PFSK-1 (cell line): ENCODE data around the gene RASA2.

Source experiments
- FOXP2 ChIP-seq: optimal IDR thresholded peaks from 2 replicates; pipeline ENCODE3; 2011; ENCODE audit warnings: borderline replicate concordance, control low read depth, inconsistent platforms; ENCODE audit not compliant: insufficient read depth; ENCODE audit errors: extremely low read length, extremely low read depth
- POLR2AphosphoS5 ChIP-seq: IDR thresholded peaks from 2 replicates; pipeline ENCODE4 v1.6.1; 2012; ENCODE audit warnings: low read depth, mild to moderate bottlenecking, control low read depth, low read length, moderate library complexity
- REST ChIP-seq, 2 experiments: IDR thresholded peaks; 2 replicates each; pipeline versions ENCODE4 v1.6.1 to v1.8.0; 2011 to 2012; ENCODE audit warnings: low read depth in 2 of 2, low read length in 2 of 2, control low read depth in 1 of 2, inconsistent platforms in 1 of 2, mild to moderate bottlenecking in 1 of 2, moderate library complexity in 1 of 2; ENCODE audit not compliant: insufficient read depth in 1 of 2
- SIN3A ChIP-seq: IDR thresholded peaks from 2 replicates; pipeline ENCODE4 v1.6.1; 2012; ENCODE audit warnings: mild to moderate bottlenecking, low read length, moderate library complexity, borderline replicate concordance; ENCODE audit not compliant: insufficient read depth
- TAF1 ChIP-seq: IDR thresholded peaks from 2 replicates; pipeline ENCODE4 v1.6.1; 2012; ENCODE audit warnings: low read length, control low read depth, borderline replicate concordance; ENCODE audit not compliant: insufficient read depth

Gene RASA2

GRCh38 chr3:141651409-141651808 lies 164.6 kb downstream of the RASA2 start:
- no peak for TF ChIP-seq TAF1
- no peak for TF ChIP-seq FOXP2
- no peak for TF ChIP-seq REST (IDR thresholded peaks at IDR 0.05; ENCODE audit: insufficient read depth in 1 of 2, low read depth in 2 of 2, low read length in 2 of 2)
- no peak for TF ChIP-seq SIN3A
- TF ChIP-seq POLR2AphosphoS5 = no peak

- TF ChIP-seq POLR2AphosphoS5 = no peak
- TF ChIP-seq SIN3A = no peak
- no peak for TF ChIP-seq FOXP2
- TF ChIP-seq TAF1 = no peak
- TF ChIP-seq REST (IDR thresholded peaks at IDR 0.05; ENCODE audit: insufficient read depth in 1 of 2, low read depth in 2 of 2, low read length in 2 of 2) = no peak
Observed at GRCh38 chr3:141652349-141652748, 165.5 kb downstream of the RASA2 start.

GRCh38 chr3:141653847-141654246 lies 167.0 kb downstream of the RASA2 start:
- TF ChIP-seq POLR2AphosphoS5 = no peak
- no peak for TF ChIP-seq SIN3A
- TF ChIP-seq TAF1 = no peak
- TF ChIP-seq FOXP2 = no peak
- TF ChIP-seq REST (IDR thresholded peaks at IDR 0.05; ENCODE audit: insufficient read depth in 1 of 2, low read depth in 2 of 2, low read length in 2 of 2) = no peak

- TF ChIP-seq POLR2AphosphoS5 (no peak), SIN3A (no peak), REST (IDR thresholded peaks at IDR 0.05; ENCODE audit: insufficient read depth in 1 of 2, low read depth in 2 of 2, low read length in 2 of 2) (no peak), TAF1 (no peak), FOXP2 (no peak)
Observed at GRCh38 chr3:141655801-141656200, 169.0 kb downstream of the RASA2 start.

GRCh38 chr3:141656771-141657170 lies 169.9 kb downstream of the RASA2 start:
- TF ChIP-seq FOXP2 (no peak), POLR2AphosphoS5 (no peak), SIN3A (no peak), TAF1 (no peak), REST (IDR thresholded peaks at IDR 0.05; ENCODE audit: insufficient read depth in 1 of 2, low read depth in 2 of 2, low read length in 2 of 2) (no peak)
